ENCODE results near the gene DAPK1.
A peak's percentile ranks its signal among the peaks of the same experiment; 100 is the strongest.
"Not testable (repeated sequence)": the region's sequence is repeated elsewhere in the genome, so short reads cannot be mapped to it uniquely, and the experiment has no call there.

DAPK1 gene

DNA sequence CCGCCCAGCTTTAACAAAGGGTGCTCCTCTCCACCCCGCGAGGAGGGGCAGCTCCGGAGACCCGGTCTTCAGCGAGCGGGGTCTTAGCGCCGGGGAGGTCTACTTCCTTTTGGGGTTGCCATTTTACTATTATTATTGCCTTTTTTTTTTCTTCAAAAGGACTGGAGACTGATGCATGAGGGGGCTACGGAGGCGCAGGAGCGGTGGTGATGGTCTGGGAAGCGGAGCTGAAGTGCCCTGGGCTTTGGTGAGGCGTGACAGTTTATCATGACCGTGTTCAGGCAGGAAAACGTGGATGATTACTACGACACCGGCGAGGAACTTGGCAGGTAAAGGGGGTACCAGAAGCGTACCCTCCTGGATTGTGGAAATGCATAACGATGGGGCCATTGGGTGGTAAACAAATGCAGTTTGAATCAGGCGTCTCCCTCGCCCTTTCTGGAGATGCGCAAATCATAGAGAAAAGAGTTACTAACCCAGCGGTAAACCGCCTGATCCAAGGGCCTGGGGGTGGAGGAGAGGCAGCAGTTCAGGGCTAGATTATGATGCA lies 1.2 kb downstream of the DAPK1 start:
- no peak for DNase-seq

DNA sequence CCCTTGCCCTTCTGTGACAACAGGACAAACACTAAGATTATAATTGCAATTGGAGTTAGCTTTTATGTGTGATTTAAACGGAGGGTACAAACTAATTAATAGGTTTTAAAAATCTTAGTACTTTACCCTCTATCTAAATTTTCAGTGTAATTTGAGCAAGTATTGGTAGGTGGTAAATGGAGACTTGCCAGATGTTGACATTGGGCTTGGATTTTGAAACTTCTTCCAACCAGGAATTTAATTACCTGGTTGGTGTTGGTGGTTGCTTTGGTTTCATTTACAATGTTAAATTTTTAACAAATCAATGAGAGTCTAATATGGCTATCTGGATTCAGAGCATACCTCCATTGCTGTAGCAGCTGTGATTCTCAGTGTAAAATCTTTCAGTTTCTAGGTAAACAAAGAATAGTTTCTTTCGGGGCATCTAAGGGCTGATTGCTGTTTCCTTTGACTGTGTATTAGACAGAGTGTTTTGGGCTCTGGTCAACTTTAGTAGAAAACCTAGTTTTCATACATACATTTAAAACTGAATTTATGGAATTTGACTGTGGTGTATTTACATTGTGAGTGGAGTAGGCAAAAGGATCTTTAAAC lies 1.9 kb downstream of the DAPK1 start:
- no peak for DNase-seq

- DNase-seq: no peak
Observed at GRCh38 chr9:87500491-87501270, 3.0 kb downstream of the DAPK1 start.

- DNase-seq: not testable (repeated sequence)
Observed at GRCh38 chr9:87501271-87501656, 3.6 kb downstream of the DAPK1 start.

GRCh38 chr9:87501806-87502205 lies 4.1 kb downstream of the DAPK1 start:
- no peak for DNase-seq

GRCh38 chr9:87502391-87503221 lies 4.9 kb downstream of the DAPK1 start:
- no peak for DNase-seq

GRCh38 chr9:87503430-87503829 lies 5.8 kb downstream of the DAPK1 start:
- DNase-seq: no peak

GRCh38 chr9:87503927-87504326 lies 6.3 kb downstream of the DAPK1 start:
- no peak for DNase-seq

DNA sequence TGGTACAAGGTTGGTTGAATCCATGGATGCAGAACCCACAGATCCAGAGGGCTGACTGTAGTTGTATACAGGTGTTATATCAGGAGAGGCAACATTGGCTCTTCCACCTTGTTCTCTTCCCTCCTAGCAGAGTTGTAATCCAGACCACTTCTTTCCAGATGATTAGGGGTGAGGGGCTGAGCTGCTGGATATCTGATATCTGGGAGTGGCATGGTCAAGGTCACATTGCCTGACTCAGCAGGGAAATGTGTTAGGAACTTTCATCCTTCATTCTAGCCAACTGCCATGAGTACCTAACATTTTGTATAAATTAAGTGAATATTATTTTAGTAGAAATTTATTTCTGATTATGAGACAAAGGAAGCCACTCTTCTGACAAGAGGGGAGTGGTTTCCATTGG lies 7.3 kb downstream of the DAPK1 start:
- no peak for DNase-seq

- DNase-seq: no peak
Observed at GRCh38 chr9:87505869-87506678, 8.4 kb downstream of the DAPK1 start.

DNA sequence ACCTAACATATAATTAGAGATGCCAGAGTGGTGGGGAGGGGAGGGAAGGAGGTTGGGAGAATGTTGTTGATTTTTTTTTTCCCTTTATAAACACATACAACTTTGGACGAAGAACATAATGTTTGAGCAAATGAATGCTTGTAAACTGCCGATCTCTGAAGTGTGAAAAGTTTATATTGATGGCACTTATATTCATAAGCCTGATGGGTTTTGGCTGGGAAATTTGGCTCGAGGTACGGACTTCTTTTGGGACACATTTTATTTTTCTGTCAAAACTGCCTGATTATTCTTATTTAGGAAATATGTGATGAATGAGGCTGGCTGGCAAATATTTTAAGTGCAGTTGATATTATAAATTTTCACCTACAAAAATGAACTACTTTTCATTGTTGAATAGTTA lies 9.9 kb downstream of the DAPK1 start:
- no peak for DNase-seq

DNA sequence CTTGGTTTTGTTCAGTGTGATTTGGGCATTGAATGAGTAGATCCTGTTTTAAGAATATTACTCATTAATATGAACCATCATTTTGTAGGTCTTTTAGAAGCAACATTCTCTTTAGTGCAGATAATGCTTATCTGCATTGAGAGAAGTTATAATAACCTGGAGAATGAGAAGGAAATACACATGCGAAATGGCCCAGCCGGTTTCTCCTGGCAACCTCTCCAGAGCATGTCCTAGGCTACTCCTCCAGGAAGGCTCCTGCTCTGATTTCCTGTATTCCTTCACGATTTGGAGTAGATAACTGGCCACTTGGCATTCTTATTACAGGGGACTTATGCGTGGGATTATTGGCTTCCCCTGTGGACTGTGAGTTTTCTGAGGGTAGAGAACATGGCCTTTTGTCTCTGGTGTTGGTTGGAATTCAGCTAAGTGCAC lies 12.6 kb downstream of the DAPK1 start:
- no peak for DNase-seq

DNA sequence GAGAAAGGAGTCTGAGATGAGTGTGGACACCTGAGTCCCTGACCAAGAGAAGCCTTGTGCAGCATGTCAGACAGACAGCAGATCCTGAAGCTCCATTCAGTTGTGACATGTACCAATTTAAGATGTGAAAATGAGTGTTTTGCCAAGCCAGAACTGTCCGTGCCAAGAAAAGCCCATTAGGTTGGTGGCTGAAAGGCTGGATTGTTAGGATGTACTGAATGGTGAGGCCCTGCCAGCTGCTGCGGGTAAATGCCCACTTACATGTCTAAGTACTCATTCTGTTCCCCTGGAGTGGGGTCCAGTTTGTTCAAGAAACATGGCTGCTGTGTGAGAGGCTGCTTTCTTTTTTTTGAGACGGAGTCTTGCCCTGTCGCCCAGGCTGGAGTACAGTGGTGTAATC lies 14.6 kb downstream of the DAPK1 start:
- DNase-seq: no peak

GRCh38 chr9:87513161-87513560 lies 15.5 kb downstream of the DAPK1 start:
- no peak for DNase-seq

DNA sequence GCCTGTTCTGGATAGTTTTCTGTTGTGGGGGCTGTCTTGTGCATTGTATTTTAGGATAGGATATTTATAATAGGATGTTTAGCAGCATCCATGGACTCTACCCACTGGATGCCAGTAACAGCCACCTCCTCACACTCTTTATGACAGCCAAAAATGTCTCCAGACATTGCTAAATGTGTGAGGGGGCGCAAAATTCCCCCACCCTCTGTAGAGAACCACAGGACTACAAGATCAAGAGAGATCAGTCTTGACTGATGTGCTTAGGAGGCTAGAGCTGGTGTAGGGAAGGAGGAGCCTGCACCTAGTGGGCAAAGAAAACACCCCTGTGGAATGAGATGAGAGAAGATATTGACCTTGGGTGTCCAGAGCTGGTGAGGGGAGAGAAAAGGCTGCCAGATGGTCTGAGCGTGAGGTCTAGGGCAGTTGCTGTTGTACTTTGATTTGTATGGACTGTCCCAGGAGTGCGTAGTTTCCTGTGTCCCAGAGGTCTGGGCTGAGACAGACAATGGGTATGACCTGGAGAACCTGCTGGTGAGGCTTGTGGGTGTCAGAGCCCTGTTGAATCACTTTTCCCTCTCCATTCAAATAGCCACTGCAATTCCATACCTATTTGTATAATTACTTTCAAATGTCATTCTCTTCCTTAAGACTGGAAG lies 16.3 kb downstream of the DAPK1 start:
- no peak for DNase-seq

DNA sequence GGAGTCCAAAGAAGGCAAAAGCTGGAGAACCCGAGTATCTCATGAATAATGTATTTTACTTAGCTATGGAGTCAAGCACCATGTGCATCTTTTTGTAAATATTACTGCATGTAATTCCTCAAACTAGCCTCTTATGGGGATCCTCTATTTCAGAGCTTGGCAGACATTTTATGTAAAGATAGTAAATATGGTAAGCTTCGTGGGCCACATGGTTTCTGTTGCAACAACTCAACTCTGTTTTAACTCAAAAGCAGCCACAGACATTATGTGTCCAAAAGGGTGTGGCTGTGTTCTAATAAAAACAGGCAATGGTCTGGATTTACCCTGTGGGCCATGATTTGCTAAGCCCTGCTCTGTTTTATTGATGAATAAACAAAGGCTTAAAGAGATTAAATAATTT lies 17.3 kb downstream of the DAPK1 start:
- no peak for DNase-seq

DNA sequence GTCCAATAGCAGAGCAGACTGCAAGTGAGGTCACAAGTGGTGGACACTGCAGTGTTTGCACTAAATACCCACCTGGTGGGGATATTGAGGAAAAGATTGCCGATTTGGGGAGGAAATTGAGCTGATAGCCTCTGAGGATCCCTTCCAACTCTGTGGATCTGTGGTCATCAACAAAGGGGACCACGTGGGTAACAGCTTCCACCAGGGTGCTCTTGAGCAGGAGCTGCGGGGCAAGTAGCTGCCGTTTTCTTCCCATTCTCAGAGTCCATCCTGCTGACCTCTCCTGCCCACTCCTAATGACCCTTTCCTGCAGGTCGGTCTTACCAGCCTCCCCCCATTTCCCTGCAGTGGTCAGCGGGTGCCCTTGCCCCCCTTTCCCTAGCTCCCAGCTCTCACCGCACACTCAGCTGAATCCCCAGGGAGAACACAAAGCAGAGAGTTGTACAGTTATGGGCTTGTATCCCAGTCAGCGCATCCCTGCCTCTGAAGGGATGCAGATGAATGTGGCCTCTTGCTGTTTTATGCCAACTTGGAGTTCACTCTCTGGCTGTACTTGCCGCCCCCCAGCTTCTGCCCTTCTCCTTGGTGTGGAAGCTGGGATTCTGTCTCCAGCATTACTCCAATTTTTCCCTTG lies 18.0 kb downstream of the DAPK1 start:
- no peak for DNase-seq

DNA sequence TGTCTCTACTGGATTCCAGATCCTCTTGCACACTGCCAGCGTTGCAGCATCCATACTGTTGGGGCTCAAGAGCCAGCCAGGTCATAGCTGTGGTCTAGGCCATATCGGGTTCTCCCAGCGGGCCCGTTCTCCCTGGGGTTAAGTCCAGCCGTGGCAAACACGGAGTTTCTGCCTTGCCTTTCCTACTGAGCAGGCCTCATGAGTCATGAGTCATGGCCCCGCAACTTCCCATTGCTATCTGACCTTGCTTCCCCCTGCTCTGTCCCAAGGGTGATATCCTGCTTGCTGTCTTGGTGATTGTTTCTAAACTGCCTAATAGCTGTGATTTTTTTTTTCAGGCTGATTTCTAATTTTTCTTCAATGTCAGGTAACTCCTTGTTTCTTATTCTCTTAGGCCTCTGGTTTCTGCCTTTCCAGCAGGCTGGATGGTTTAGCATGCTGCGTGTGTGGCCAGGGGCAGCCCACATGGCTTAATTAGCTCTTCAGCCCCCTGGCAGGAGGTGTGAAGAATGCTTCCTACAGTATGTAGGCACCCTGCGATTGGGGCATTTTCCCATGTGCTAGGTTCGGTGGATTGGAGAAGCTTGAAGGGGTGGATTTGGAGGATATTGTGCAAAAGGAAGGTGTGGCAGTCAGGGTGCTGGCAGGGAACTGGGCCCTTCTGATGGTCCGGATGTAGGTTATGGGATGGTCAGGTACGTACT lies 18.7 kb downstream of the DAPK1 start:
- DNase-seq: peak; percentile 37

DNA sequence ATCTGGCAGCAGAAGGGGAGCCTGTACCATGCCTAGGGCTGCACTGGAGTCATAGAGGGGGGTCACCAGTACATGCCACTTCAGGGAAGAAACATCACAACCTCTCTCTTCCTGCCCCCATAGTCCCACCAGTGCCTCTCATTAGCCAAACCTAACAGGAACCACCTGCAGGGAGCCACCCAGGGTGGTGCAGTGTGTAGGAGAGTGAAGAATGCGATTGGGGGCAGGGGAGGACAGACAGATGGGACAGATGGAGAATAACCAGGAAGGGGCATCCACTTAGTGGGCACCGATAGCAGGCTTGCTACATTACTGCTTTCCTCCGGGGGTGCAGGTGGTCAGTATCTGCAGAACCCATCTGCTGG lies 19.2 kb downstream of the DAPK1 start:
- DNase-seq: no peak

- DNase-seq: no peak
Observed at GRCh38 chr9:87517732-87518131, 20.1 kb downstream of the DAPK1 start.

- peak; percentile 14 for DNase-seq
Observed at GRCh38 chr9:87518702-87519335, 21.2 kb downstream of the DAPK1 start.
